HL-60 (cell line): ENCODE results near the gene ALDH1L1.

Experiments used
- DNase-seq, 2 experiments: peaks; one replicate each; pipeline ENCODE4 v3.0.0-alpha.2; 2010 to 2020; ENCODE audit warnings: low read depth in 1 of 2, low spot score in 1 of 2
- H3K27ac ChIP-seq: fragments of 250-450 bp; sonication (Bioruptor Pico); replicated peaks from 2 replicates; pipeline ENCODE4 v1.5.1; 2020; ENCODE audit warnings: mild to moderate bottlenecking, moderate library complexity
- H3K27me3 ChIP-seq: fragments of 250-450 bp; sonication (Bioruptor Pico); 2 replicates; pipeline ENCODE4 v1.5.1; 2021; ENCODE audit warnings: mild to moderate bottlenecking, moderate library complexity; ENCODE audit not compliant: insufficient read depth, poor library complexity, severe bottlenecking
- H3K4me3 ChIP-seq: replicated peaks from 2 replicates; pipeline ENCODE4 v1.5.1; 2011; ENCODE audit warnings: mild to moderate bottlenecking, control low read depth, low read length; ENCODE audit not compliant: insufficient read depth
- GABPA ChIP-seq: IDR thresholded peaks from 2 replicates; pipeline ENCODE4 v1.6.1; 2012; ENCODE audit warnings: low read depth
- POLR2AphosphoS5 ChIP-seq: IDR thresholded peaks from 2 replicates; pipeline ENCODE4 v1.6.1; 2012; ENCODE audit warnings: low read depth
- SPI1 ChIP-seq: IDR thresholded peaks from 2 replicates; pipeline ENCODE4 v1.6.1; 2012; ENCODE audit warnings: low read depth, mild to moderate bottlenecking, borderline replicate concordance
- TF ChIP-seq, protein P1 (sequence below): IDR thresholded peaks from 2 replicates; pipeline ENCODE4 v1.6.1; 2012; ENCODE audit warnings: low read depth; ENCODE audit not compliant: insufficient replicate concordance
- TF ChIP-seq, protein P2 (sequence below): IDR thresholded peaks from one replicate; pipeline ENCODE4 v1.5.1; 2011; ENCODE audit warnings: low read length, control low read depth, inconsistent platforms; ENCODE audit not compliant: insufficient read depth

ALDH1L1 gene

GRCh38 chr3:126213379-126214028 lies 33.1 kb upstream of the ALDH1L1 start:
- Histone ChIP-seq H3K27ac (no peak overlapping the region), H3K4me3 (no peak overlapping the region), H3K27me3 (peaks cover 29% of the 10 kb centered on the region)
- TF ChIP-seq GABPA (no peak), SPI1 (no peak), POLR2AphosphoS5 (no peak)
- TF ChIP-seq, protein P1, sequence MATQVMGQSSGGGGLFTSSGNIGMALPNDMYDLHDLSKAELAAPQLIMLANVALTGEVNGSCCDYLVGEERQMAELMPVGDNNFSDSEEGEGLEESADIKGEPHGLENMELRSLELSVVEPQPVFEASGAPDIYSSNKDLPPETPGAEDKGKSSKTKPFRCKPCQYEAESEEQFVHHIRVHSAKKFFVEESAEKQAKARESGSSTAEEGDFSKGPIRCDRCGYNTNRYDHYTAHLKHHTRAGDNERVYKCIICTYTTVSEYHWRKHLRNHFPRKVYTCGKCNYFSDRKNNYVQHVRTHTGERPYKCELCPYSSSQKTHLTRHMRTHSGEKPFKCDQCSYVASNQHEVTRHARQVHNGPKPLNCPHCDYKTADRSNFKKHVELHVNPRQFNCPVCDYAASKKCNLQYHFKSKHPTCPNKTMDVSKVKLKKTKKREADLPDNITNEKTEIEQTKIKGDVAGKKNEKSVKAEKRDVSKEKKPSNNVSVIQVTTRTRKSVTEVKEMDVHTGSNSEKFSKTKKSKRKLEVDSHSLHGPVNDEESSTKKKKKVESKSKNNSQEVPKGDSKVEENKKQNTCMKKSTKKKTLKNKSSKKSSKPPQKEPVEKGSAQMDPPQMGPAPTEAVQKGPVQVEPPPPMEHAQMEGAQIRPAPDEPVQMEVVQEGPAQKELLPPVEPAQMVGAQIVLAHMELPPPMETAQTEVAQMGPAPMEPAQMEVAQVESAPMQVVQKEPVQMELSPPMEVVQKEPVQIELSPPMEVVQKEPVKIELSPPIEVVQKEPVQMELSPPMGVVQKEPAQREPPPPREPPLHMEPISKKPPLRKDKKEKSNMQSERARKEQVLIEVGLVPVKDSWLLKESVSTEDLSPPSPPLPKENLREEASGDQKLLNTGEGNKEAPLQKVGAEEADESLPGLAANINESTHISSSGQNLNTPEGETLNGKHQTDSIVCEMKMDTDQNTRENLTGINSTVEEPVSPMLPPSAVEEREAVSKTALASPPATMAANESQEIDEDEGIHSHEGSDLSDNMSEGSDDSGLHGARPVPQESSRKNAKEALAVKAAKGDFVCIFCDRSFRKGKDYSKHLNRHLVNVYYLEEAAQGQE, result no peak
- TF ChIP-seq, protein P2, sequence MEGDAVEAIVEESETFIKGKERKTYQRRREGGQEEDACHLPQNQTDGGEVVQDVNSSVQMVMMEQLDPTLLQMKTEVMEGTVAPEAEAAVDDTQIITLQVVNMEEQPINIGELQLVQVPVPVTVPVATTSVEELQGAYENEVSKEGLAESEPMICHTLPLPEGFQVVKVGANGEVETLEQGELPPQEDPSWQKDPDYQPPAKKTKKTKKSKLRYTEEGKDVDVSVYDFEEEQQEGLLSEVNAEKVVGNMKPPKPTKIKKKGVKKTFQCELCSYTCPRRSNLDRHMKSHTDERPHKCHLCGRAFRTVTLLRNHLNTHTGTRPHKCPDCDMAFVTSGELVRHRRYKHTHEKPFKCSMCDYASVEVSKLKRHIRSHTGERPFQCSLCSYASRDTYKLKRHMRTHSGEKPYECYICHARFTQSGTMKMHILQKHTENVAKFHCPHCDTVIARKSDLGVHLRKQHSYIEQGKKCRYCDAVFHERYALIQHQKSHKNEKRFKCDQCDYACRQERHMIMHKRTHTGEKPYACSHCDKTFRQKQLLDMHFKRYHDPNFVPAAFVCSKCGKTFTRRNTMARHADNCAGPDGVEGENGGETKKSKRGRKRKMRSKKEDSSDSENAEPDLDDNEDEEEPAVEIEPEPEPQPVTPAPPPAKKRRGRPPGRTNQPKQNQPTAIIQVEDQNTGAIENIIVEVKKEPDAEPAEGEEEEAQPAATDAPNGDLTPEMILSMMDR, result no peak
- DNase-seq, result no peak

GRCh38 chr3:126212620-126213378 lies 32.4 kb upstream of the ALDH1L1 start:
- Histone ChIP-seq H3K4me3 (0 out of 2 replicates have a peak overlapping the region, but pooled peaks have one; percentile 12), H3K27ac (no peak overlapping the region), H3K27me3 (peaks cover 29% of the 10 kb centered on the region)
- DNase-seq, result no peak
- TF ChIP-seq, protein P2, result no peak

DNA sequence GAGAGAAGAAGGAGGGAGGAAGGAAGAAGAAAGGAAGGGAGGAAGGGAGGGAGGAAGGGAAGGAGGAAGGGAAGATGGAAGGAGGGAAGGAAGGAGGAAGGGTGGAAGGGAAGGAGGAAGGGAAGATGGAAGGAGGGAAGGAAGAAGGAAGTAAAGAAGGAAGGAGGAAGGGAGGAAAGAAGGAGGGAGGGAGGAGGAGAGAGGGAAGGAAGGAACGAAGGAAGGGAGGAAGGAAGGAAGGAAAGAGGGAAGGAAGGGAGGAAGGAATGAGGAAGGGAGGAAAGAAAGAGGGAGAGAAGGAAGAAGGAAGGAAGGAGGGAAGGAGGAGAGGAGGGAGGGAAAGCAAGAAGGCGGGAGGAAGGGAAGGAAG lies 31.8 kb upstream of the ALDH1L1 start:
- Histone ChIP-seq H3K27ac (no peak overlapping the region), H3K27me3 (peaks cover 29% of the 10 kb centered on the region), H3K4me3 (no peak overlapping the region)
- no peak for DNase-seq
- TF ChIP-seq POLR2AphosphoS5, result no peak
- TF ChIP-seq GABPA, result no peak
- no peak for TF ChIP-seq SPI1
- TF ChIP-seq, protein P1, result no peak
- TF ChIP-seq, protein P2, result no peak
